Non-pigmented ciliary epithelial cell (primary cell): Measurements from ENCODE around the gene CFTR.

Source experiments
- DNase-seq: peaks from one replicate; pipeline ENCODE4 v3.0.0-alpha.2; 2010; ENCODE audit warnings: low read depth

Gene CFTR

DNA sequence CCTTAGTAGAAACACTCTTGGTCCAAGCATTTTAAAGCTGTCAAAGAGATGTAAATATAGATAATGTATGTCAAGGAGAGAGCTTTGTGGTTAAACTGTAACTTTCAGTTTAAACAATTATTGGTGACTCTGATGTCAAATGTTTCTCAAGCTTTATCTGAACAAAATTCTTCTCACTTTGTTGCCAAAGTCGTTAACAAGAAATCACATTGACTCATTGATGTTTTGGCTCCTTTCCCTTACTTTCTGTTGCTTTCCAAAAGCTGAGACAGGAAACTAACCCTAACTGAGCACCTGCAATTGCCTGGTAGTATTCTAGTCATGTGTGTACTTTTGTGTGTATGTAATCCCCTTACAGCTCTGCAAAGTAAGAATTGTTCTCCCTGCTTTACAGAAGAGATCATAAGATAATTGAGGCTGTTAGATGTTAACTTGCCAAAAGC lies 108.5 kb downstream of the CFTR start:
- DNase-seq = peak; percentile 6

GRCh38 chr7:117590191-117590590 lies 110.4 kb downstream of the CFTR start:
- no peak for DNase-seq

GRCh38 chr7:117592011-117592635 lies 112.3 kb downstream of the CFTR start:
- no peak for DNase-seq

GRCh38 chr7:117596134-117596533 lies 116.3 kb downstream of the CFTR start:
- DNase-seq = no peak

- DNase-seq = no peak
Observed at GRCh38 chr7:117597755-117598154, 117.9 kb downstream of the CFTR start.

DNA sequence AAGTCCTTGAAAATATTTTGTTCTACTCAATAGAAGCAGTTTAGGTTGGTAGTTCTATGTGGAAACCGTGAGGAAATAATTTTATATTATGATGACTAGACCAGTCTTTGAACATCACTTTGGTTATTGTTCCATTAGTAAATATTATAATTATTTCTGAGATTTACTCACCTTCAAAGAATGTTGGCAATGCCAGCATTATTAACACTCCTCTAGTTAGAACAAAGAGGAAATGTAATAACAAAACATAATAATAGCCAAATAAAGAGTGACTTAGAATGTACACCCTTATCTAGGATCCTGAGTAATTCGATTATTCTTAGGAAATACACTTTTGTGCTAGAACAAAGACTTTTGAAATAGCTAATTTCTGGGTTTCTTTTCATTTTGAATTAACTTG lies 121.1 kb downstream of the CFTR start:
- DNase-seq = no peak

DNA sequence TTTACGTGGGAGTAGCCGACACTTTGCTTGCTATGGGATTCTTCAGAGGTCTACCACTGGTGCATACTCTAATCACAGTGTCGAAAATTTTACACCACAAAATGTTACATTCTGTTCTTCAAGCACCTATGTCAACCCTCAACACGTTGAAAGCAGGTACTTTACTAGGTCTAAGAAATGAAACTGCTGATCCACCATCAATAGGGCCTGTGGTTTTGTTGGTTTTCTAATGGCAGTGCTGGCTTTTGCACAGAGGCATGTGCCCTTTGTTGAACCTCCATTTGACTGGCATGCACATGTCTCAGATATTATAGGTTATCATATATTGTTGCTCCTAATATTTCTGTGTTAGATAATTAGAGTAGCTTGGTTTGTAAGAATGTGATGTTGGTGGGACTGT lies 123.8 kb downstream of the CFTR start:
- no peak for DNase-seq

- DNase-seq = no peak
Observed at GRCh38 chr7:117605712-117606111, 125.9 kb downstream of the CFTR start.

- DNase-seq = no peak
Observed at GRCh38 chr7:117606132-117606531, 126.3 kb downstream of the CFTR start.

- no peak for DNase-seq
Observed at GRCh38 chr7:117610396-117610795, 130.6 kb downstream of the CFTR start.

DNA sequence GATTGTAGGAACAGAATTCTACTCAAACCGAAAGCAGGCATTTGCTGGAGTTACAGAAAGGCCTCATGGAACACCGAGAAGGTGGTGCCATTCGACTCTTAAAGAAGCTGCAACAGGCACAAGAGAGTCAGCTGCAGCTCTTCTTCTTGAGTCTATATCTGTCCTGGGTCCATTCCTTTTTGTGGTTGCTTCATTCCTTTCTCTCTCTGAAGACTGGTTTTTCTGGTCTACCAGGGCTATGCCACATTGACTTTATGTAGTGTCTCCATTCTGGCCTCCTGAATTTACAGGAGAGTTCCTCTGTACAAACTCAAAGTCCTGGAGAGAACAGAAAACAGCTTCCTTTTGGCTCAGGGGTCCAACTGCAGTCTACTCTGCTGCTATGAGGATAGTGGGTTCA lies 132.8 kb downstream of the CFTR start:
- no peak for DNase-seq

- DNase-seq = no peak
Observed at GRCh38 chr7:117616694-117617093, 136.9 kb downstream of the CFTR start.

DNA sequence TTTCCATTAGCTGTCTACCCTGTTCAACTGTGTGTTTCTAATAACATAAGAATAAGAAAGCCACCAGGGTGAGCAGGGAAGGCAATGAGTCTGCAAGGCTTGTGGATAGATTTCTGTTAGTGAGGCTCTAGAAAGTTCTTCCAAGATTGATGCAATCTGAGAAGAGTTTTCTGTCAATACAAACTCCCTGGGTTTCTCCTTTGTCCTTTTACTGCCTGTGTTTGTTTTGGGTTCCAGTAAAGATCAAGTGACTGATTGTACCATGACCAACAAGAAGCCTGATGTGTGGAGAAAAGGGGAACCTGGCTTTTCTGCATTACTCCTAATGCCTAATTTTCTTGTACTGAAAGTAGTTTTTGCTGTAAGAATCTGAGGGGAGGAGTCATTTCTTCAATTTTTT lies 139.9 kb downstream of the CFTR start:
- DNase-seq = no peak

GRCh38 chr7:117621075-117621618 lies 141.3 kb downstream of the CFTR start:
- DNase-seq = no peak

- no peak for DNase-seq
Observed at GRCh38 chr7:117623606-117624005, 143.8 kb downstream of the CFTR start.

- no peak for DNase-seq
Observed at GRCh38 chr7:117630501-117630900, 150.7 kb downstream of the CFTR start.

DNA sequence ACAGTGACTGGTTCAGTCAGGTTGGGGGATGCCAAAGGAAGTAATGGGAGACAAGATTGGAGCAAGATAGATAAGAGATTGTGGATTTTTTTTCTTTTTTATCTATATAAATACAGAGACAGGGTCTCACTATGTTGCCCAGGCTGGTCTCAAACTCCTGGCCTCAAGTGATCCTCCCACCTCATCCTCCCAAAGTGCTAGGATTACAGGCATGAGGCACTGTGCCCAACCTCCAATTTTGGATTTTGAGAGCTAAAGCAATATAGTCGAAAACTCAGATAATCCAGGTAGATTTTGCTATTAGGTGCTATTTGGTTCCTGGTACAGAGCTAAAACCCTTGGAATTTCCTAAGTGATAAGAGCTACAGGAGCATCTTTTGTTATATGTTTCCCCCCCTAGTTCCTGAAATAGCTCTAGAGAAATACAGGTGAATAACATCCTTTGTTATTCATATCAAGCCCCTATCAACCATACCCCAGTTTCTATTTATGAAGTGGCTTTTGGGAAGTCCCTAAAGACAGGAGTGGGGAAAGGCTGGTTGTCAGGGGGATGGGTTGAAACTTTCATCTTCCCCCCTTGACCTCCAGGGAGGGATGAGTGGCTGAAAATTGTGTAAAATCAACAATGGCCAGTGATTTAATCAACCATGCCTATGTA lies 151.2 kb downstream of the CFTR start:
- DNase-seq = no peak

- no peak for DNase-seq
Observed at GRCh38 chr7:117631652-117632051, 151.8 kb downstream of the CFTR start.

DNA sequence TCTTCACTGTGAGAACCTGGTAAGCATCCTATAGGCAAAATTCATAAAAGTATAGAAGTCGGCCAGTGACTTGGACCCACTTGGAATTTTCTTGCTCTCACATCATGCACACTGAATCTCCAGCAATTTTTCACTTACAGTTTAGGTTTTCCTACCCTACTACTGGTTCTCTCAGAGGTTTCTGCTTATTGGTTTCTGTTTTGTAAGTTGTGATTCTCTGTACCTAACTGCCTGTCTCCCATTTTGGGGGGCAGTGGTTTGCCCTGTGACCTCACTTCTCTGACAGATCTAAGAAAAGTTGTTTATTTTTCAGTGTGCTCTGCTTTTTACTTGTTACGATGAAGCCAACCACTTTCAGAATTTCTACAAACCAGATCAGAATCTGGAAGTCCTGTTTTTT lies 158.1 kb downstream of the CFTR start:
- no peak for DNase-seq

GRCh38 chr7:117639966-117640365 lies 160.1 kb downstream of the CFTR start:
- DNase-seq = no peak

DNA sequence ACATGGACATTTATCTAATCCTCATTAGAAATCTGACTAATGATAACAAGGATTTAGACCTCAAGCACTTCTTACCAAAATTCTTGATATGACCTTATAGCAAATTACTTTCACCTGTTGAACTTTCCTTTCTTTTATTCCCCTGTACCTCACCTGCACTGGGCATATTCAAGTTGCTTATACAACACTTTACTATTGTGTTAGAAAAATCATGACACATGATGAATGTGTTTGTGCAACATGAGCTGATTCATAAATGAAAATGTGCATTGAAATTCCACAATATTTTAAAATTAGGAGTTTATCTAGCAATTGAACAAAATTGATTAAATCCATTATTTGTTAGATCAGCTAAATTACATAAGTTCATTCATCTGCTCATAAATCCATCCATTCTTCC lies 160.6 kb downstream of the CFTR start:
- DNase-seq = no peak

- DNase-seq = peak; percentile 74
Observed at GRCh38 chr7:117645481-117646165, 165.8 kb downstream of the CFTR start.

DNA sequence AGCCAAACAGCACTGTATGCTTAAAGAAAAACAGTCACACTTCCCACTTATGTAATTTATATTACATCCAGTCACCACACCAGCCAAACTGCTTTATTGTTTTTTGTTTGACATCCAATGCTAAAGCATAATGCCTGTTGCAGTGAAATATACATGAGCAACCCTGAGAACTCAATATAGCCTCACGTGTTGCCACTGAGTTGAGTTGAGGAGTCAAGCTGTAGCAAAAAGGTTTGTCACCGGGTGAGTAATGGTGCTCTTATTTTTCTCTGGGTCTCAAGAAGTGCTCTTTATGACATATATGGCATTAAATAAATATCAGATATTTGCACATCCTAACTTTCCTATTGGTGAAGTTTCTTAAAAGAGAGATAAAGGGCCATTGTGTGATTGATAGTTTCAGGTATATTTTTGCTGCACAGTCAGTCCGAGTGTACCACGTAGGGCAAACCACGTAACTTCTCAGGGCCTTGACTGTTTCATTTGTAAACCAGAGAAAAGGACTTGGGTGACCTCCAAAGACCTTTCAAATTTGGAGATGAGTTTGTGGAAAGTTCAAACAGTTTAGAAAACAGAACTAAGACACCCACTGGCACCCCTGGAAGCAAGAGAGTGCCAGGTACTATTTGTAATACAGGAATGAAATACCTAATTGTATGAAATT lies 168.5 kb downstream of the CFTR start:
- no peak for DNase-seq
